22Rv1 (cell line): ENCODE measurements around the gene TTF2.

ENCODE experiments used
- ZFX ChIP-seq: fragments of 450-650 bp; IDR thresholded peaks from 2 replicates; pipeline ENCODE4 v1.6.1; 2017; ENCODE audit warnings: antibody characterized with exemption, borderline replicate concordance
- TF ChIP-seq, protein P1 (sequence below): fragments of 450-650 bp; IDR thresholded peaks from 2 replicates; pipeline ENCODE4 v1.5.1; 2017; ENCODE audit warnings: mild to moderate bottlenecking

DNA sequence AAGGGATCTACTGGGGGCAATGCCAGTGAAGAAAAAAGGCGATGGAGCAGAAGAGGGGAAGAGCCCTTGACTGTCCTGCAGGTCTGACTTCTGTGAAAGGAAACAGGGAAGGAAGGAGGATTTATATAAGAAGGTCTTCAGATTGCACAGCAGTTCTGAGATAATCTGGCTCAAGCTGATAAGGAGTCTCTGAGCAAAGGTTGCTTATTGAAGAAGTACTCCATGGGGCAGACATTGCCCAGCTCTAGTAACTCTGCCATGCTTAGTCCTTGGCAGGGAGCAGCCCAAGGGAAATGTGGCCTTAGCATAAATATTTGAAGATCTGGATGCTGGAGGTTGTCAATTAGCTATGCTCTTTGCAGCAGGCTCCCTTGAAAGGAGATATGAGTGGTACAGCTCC, 15.9 kb upstream of the TTF2 start:
- TF ChIP-seq, protein P1, sequence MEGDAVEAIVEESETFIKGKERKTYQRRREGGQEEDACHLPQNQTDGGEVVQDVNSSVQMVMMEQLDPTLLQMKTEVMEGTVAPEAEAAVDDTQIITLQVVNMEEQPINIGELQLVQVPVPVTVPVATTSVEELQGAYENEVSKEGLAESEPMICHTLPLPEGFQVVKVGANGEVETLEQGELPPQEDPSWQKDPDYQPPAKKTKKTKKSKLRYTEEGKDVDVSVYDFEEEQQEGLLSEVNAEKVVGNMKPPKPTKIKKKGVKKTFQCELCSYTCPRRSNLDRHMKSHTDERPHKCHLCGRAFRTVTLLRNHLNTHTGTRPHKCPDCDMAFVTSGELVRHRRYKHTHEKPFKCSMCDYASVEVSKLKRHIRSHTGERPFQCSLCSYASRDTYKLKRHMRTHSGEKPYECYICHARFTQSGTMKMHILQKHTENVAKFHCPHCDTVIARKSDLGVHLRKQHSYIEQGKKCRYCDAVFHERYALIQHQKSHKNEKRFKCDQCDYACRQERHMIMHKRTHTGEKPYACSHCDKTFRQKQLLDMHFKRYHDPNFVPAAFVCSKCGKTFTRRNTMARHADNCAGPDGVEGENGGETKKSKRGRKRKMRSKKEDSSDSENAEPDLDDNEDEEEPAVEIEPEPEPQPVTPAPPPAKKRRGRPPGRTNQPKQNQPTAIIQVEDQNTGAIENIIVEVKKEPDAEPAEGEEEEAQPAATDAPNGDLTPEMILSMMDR = no peak
- TF ChIP-seq ZFX = no peak
